Right lobe of liver (tissue), 6 donors: ENCODE measurements around the gene IFT43. TPM values are rescaled to one million over a fixed set of nuclear protein-coding genes. Genes with fewer than 3 reads are reported as not detected.

Experiments used
- ATAC-seq, 4 donors: fragments of 200-7000 bp; cut with Tn5 transposase; one replicate each; pipeline ENCODE4 v1.9.1; 2020; ENCODE audit warnings: mild to moderate bottlenecking in 4 of 4, moderate library complexity in 4 of 4
- DNase-seq, 3 donors: peaks; one replicate each; pipeline ENCODE4 v3.0.0-alpha.2; 2020
- H3K27ac ChIP-seq, 3 donors: fragments of 200-600 bp; one replicate each; pipeline ENCODE4 v1.8.0; 2022
- H3K27me3 ChIP-seq, 2 donors: fragments of 200-600 bp; one replicate each; pipeline ENCODE4 v1.8.0; 2022
- H3K36me3 ChIP-seq, 4 donors: fragments of 200-600 bp; sonication (generic) in 1 of 4; one replicate each; pipeline versions ENCODE4 v1.5.1 to v1.8.0; 2017 to 2022; ENCODE audit warnings: control low read depth in 1 of 4
- H3K4me1 ChIP-seq, 4 donors: fragments of 200-600 bp; sonication (generic) in 1 of 4; one replicate each; pipeline versions ENCODE4 v1.5.1 to v1.8.0; 2017 to 2022; ENCODE audit warnings: control low read depth in 1 of 4
- H3K4me3 ChIP-seq, 3 donors: fragments of 200-600 bp; one replicate each; pipeline ENCODE4 v1.8.0; 2022
- H3K9me3 ChIP-seq, 4 donors: fragments of 200-600 bp; sonication (generic) in 1 of 4; one replicate each; pipeline versions ENCODE4 v1.5.1 to v1.8.0; 2017 to 2022; ENCODE audit warnings: control low read depth in 1 of 4
- POLR2A ChIP-seq: fragments of 450-650 bp; IDR thresholded peaks from one replicate; pipeline ENCODE4 v1.6.1; 2017; ENCODE audit warnings: antibody characterized with exemption, mild to moderate bottlenecking
- WGBS: methylation state at CpG from one replicate; pipeline ENCODE4 v1.1.6; 2018; ENCODE audit warnings: low coverage, low lambda C conversion rate; ENCODE audit not compliant: insufficient coverage; ENCODE audit errors: missing lambda C conversion rate; 5-methylcytosine and 5-hydroxymethylcytosine counted together
- intact Hi-C, 2 donors: fragments of 100-400 bp; cut with DNase I; formaldehyde crosslinking; loops; one replicate each; pipeline versions ENCODE4 v1.11.2 to v1.14.1; 2022
- total RNA-seq, 6 experiments: library from RNA; depleted of rRNA in 2 of 6; stranded (reverse); fragments of >200 nt in 2 of 6; fragmentation: NEBNext Ultra II Directional in 3 of 6; extraction: Animal tissue kit (Norgen Biotek cat#: 25700) in 3 of 6; gene quantifications; one replicate each; pipeline versions ENCODE4 v1.1.0 to v1.2.4, GENCODE V29; 2016 to 2023
- TF ChIP-seq, protein P1 (sequence below), 4 donors: fragments of 200-600 bp in 3 of 4; fragments of 450-650 bp in 1 of 4; IDR thresholded peaks; one replicate each; pipeline versions ENCODE4 v1.5.1 to v1.8.0; 2016 to 2022; ENCODE audit warnings: antibody characterized with exemption in 4 of 4, mild to moderate bottlenecking in 2 of 4
- donor health status: DM: no; HTN: yes; CAD: no.
- donor health status: DM: no; HTN: no; CAD: no.
- donor health status: DM: no; HTN: no; CAD: no.
- donor health status: DM: no; HTN: yes; CAD: no.
- donor health status: DM: no; HTN: yes; CAD: no.

The IFT43 gene
- total RNA-seq, 6 experiments from 2014 or later, result 13.8 to 36.6 (median 20.7) TPM

DNA sequence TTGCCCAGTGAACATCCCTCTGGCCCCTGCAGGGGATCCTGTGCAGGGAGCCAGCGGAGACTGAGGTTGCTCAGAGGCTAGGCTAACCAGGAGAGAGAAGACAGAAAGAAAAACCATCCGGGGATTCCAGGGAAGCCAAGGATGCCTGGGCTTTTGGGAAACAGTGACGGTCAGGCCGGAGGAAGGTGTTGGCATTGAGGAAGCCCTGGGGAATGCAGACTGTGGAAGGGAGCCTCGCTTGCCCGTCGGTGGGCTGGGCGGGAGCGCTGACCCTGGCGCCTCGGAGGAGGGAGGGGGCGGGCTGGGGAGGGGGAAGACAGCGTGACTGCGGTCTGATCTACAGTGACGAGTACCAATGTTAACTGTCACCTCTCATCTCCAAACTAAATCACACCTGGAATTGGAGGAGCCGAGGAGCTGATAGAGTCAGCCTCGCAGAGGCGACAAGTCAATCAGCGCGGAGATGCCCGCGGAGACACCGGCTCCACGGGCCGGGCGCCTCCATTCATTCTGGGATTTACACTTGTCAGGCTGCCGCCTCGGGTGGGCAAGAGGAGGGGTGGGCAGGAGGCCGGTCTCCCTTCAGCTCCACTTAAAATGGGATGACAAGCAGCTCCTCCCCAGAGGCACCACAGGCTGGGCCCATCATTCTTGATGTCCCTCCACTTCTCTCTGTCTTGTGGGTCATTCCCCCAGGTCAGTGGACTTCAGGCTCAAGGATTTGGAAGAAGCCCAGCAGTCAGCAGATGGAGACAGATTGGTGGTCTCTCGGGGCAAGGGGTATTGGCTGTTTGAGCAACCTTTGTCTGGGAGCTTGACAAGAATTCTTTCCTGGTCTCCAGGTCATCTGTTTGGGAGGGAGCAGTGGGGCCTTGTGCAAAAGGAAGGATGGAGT is 145.8 kb downstream of the IFT43 start:
- Histone ChIP-seq H3K4me3 (no peak overlapping the region), H3K9me3 (no peaks in the 10 kb centered on the region), H3K4me1 (no peaks in the 10 kb centered on the region), H3K27me3 (no peaks in the 10 kb centered on the region), H3K27ac (no peak overlapping the region), H3K36me3 (no peaks in the 10 kb centered on the region)
- intact Hi-C loops, result no loop called here
- TF ChIP-seq, protein P1, sequence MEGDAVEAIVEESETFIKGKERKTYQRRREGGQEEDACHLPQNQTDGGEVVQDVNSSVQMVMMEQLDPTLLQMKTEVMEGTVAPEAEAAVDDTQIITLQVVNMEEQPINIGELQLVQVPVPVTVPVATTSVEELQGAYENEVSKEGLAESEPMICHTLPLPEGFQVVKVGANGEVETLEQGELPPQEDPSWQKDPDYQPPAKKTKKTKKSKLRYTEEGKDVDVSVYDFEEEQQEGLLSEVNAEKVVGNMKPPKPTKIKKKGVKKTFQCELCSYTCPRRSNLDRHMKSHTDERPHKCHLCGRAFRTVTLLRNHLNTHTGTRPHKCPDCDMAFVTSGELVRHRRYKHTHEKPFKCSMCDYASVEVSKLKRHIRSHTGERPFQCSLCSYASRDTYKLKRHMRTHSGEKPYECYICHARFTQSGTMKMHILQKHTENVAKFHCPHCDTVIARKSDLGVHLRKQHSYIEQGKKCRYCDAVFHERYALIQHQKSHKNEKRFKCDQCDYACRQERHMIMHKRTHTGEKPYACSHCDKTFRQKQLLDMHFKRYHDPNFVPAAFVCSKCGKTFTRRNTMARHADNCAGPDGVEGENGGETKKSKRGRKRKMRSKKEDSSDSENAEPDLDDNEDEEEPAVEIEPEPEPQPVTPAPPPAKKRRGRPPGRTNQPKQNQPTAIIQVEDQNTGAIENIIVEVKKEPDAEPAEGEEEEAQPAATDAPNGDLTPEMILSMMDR (IDR thresholded peaks at IDR 0.05), result no peak
- TF ChIP-seq POLR2A, result no peak
- ATAC-seq (no peak), DNase-seq (no peak)
- WGBS, result 7% methylated on average over 6 of the region's 30 CpGs

DNA sequence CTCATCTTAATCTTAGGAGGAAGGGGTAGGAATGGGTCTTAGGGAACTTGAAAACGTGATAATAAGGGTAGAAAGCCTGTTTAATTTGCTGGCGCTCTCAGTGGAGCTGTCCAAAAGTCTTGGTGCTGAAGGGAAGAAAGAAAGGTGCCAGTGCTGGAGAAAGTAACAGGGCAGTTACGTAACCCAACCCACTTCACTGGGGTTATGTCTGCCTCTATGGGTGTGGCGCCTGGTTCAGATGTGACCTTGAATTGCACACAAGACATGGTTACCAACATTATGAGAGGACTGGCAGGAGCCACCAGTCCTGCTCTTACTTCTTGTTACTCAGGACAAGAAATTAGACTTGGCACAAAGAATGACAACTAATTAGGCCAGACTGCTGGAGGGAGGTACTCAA is 147.5 kb downstream of the IFT43 start:
- H3K4me3 ChIP-seq, result no peak overlapping the region
- H3K36me3 ChIP-seq, result no peaks in the 10 kb centered on the region
- no peaks in the 10 kb centered on the region for H3K9me3 ChIP-seq
- WGBS, result 11% methylated on average over 4 of the region's 4 CpGs
- no peaks in the 10 kb centered on the region for H3K4me1 ChIP-seq
- TF ChIP-seq, protein P1 (IDR thresholded peaks at IDR 0.05), result no peak
- no peak for TF ChIP-seq POLR2A
- intact Hi-C loops, result no loop called here
- DNase-seq (no peak), ATAC-seq (peak in 1 of 4 donors; percentile 33)
- H3K27ac ChIP-seq, result no peak overlapping the region
- no peaks in the 10 kb centered on the region for H3K27me3 ChIP-seq

Other genes with a start within 250 kb of the IFT43 start
- 10 to 100 TPM in 2 of 6 experiments, 1 to 10 TPM in 4; 4.3 to 60.1 (median 6.5) TPM for gene TGFB3, start 3.8 kb upstream of the IFT43 start, total RNA-seq
- 10 to 100 TPM in 5 of 6 experiments, 1 to 10 TPM in 1; 10.0 to 20.7 (median 14.7) TPM for gene GPATCH2L, start 166.2 kb downstream of the IFT43 start, total RNA-seq